T-helper 17 cell (primary cell): ENCODE measurements around the gene CPA1. TPM values are rescaled to one million over a fixed set of nuclear protein-coding genes. Genes with fewer than 3 reads are reported as not detected.

Source experiments
- total RNA-seq, 4 donors: library from RNA in 2 of 4; stranded (reverse) in 2 of 4; gene quantifications; one replicate each; pipeline ENCODE4 v1.2.3 and lab custom pipeline; 2022 to 2026

CPA1 gene
- total RNA-seq, 2 donors from 2014 or later = not detected

Other genes with a start within 250 kb of the CPA1 start
- 10 to 100 TPM; 26.0 to 26.3 TPM for gene TMEM209, start 175.1 kb upstream of the CPA1 start, total RNA-seq
- not detected for gene SSMEM1, start 172.6 kb upstream of the CPA1 start, total RNA-seq
- not detected for gene CPA2, start 113.6 kb upstream of the CPA1 start, total RNA-seq
- not detected for gene CPA4, start 87.3 kb upstream of the CPA1 start, total RNA-seq
- 10 to 100 TPM in 1 of 2 donors, 1 to 10 TPM in 1; 2.5 to 11.5 TPM for gene CPA5, start 35.7 kb upstream of the CPA1 start, total RNA-seq
- 1 to 10 TPM; 3.2 to 6.0 TPM for gene CEP41, start 60.5 kb downstream of the CPA1 start, total RNA-seq
- gene MEST, start 111.6 kb downstream of the CPA1 start, total RNA-seq = 1 to 10 TPM; 4.6 to 5.1 TPM